Measurements from ENCODE around the gene GNMT.
"Not testable (repeated sequence)": the region's sequence is repeated elsewhere in the genome, so short reads cannot be mapped to it uniquely, and the experiment has no call there.

The GNMT gene

DNA sequence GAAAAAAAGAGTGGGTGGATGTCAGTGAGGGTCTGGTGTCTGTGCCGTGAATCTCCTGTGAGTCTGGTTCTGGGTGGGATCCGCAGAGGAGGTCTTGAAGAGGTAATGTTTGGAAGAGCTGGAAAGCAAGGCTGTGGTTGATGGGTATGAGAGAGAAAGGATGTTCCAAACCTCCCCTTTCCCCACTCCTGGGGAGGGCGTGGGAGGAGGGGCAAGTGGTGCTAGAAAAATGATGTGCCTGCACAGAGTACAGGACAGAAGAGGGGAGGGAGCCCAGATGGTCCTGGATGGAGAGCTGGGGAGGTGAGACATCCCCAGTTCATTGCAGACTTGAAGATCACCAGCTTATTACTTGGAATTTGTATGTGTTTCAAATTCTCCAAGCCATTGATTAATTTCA, 28.1 kb upstream of the GNMT start:
- DNase-seq (ENCODE audit: insufficient read length) (no peak), FAIRE-seq (no peak)
- TF ChIP-seq TAF1 (IDR thresholded peaks at IDR 0.05; ENCODE audit: borderline replicate concordance, low read depth, low read length), result no peak
- no peak for TF ChIP-seq POLR2A (IDR thresholded peaks at IDR 0.05; ENCODE audit: low read depth, low read length)
- no peak for TF ChIP-seq POLR2AphosphoS5 (IDR thresholded peaks at IDR 0.05; ENCODE audit: low read depth, low read length)

DNA sequence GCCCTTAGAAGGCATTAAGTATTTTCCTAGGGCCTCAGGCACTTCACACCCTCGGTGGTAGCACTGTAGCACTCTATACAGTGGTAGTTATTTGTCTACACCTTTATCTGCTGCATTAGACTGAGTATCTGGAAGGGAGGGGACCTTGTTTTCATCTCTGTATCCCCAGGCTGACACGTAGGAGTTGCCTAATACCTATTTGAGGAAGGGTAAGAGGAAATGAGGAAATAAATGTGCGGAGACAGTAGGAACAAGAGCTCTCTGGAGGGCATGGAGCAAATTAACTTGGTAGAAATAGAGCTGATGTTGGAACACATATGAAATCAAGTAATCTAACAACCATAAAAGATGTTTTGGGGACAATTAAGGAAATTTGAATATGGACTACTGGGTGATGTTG, 27.3 kb upstream of the GNMT start:
- TF ChIP-seq POLR2AphosphoS5 (IDR thresholded peaks at IDR 0.05; ENCODE audit: low read depth, low read length) (peak; percentile 4; the same call in 1 of the 2 replicates), TAF1 (IDR thresholded peaks at IDR 0.05; ENCODE audit: borderline replicate concordance, low read depth, low read length) (no peak)
- DNase-seq (ENCODE audit: insufficient read length) (no peak), FAIRE-seq (no peak)

DNA sequence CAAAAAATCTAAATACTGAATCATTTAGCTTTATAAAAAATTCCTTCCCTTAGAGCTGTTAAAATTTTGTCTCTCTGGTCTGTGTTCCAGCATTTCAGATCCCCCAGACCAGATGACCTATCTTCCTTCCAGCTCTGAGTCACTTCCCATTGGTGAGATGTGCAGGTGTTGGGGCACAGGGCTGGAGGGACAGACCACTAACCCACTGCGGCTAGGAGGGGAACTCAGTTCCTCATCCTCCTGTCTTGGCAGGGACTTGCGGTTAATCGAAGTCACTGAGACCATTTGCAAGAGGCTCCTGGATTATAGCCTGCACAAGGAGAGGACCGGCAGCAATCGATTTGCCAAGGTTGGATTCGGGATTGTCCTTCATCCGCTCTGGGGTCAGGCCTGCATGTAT, 25.2 kb upstream of the GNMT start:
- no peak for TF ChIP-seq TAF1 (IDR thresholded peaks at IDR 0.05; ENCODE audit: borderline replicate concordance, low read depth, low read length)
- no peak for TF ChIP-seq POLR2A (IDR thresholded peaks at IDR 0.05; ENCODE audit: low read depth, low read length)
- no peak for TF ChIP-seq POLR2AphosphoS5 (IDR thresholded peaks at IDR 0.05; ENCODE audit: low read depth, low read length)
- no peak for FAIRE-seq

DNA sequence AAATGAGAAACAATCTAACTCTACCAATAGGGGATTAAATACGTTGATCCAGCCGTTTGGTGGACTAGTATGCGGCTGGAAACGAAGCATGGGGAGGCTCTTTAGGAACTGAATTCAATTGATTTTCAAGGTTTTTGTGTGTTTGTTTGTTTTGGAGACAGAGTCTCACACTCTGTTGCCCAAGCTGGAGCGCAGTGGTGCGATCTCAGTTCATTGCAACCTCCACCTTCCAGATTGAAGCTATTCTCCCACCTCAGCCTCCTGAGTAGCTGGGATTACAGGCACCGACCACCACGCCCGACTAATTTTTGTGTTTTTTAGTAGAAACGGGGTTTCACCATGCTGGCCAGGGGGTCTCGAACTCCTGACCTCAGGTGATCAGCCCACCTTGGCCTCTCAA, 24.2 kb upstream of the GNMT start:
- FAIRE-seq, result no peak
- TF ChIP-seq POLR2A (IDR thresholded peaks at IDR 0.05; ENCODE audit: low read depth, low read length), result no peak
- TF ChIP-seq TAF1 (IDR thresholded peaks at IDR 0.05; ENCODE audit: borderline replicate concordance, low read depth, low read length), result no peak
- no peak for TF ChIP-seq POLR2AphosphoS5 (IDR thresholded peaks at IDR 0.05; ENCODE audit: low read depth, low read length)
- DNase-seq (ENCODE audit: insufficient read length), result no peak

More for the DNA sequence above, 25.2 kb upstream of the GNMT start:
- DNase-seq (ENCODE audit: insufficient read length), result no peak

DNA sequence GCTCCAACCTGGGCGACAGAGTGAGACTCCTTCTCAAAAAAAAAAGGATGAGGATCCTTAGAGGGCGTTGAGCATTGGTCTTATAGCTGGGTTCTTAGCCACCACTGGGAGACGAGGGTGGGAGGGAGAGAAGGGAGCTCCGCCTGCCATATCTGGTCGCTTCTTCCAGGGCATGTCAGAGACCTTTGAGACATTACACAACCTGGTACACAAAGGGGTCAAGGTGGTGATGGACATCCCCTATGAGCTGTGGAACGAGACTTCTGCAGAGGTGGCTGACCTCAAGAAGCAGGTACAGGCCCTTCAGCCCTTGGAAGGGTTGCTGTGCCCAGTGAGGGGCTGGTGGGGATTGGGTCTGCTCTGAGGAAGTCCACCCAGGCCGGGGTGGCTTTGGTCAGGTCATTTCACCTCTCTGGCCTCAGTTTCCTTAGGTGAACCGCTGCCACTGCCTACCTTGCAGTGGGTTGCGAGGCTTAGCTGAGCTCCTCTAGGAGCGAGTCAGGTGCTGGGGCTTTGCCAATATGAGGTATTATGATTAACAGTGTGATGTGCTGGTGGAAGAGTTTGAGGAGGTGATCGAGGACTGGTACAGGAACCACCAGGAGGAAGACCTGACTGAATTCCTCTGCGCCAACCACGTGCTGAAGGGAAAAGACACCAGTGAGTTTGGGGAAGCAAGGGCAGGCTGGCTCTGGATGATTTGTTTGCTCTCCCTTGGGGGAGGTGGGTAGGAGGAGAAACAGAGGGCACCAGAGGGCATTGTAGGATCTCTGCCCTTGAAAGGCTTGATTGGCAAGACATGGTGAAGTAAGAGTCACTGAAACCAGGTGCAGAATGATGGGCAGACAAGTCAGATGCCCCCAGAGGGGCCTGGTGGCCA, 22.8 kb upstream of the GNMT start:
- peak; percentile 49 for TF ChIP-seq POLR2A (IDR thresholded peaks at IDR 0.05; ENCODE audit: low read depth, low read length)
- no peak for TF ChIP-seq TAF1 (IDR thresholded peaks at IDR 0.05; ENCODE audit: borderline replicate concordance, low read depth, low read length)
- TF ChIP-seq POLR2AphosphoS5 (IDR thresholded peaks at IDR 0.05; ENCODE audit: low read depth, low read length), result peak; percentile 34; the same call in 1 of the 2 replicates
- FAIRE-seq (no peak), DNase-seq (ENCODE audit: insufficient read length) (no peak)

DNA sequence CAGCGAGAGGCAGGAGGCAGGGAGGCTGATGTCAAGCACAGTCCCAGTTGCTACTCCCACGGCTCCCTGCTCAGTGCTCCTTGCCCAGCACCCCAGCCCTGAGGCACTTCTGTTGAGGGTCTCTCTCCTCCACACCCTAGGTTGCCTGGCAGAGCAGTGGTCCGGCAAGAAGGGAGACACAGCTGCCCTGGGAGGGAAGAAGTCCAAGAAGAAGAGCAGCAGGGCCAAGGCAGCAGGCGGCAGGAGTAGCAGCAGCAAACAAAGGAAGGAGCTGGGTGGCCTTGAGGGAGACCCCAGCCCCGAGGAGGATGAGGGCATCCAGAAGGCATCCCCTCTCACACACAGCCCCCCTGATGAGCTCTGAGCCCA, 22.1 kb upstream of the GNMT start:
- DNase-seq (ENCODE audit: insufficient read length) (no peak), FAIRE-seq (no peak)
- TF ChIP-seq POLR2A (IDR thresholded peaks at IDR 0.05; ENCODE audit: low read depth, low read length), result no peak; the same call in 1 of the 2 replicates
- peak; percentile 16; the same call in 1 of the 2 replicates for TF ChIP-seq POLR2AphosphoS5 (IDR thresholded peaks at IDR 0.05; ENCODE audit: low read depth, low read length)

DNA sequence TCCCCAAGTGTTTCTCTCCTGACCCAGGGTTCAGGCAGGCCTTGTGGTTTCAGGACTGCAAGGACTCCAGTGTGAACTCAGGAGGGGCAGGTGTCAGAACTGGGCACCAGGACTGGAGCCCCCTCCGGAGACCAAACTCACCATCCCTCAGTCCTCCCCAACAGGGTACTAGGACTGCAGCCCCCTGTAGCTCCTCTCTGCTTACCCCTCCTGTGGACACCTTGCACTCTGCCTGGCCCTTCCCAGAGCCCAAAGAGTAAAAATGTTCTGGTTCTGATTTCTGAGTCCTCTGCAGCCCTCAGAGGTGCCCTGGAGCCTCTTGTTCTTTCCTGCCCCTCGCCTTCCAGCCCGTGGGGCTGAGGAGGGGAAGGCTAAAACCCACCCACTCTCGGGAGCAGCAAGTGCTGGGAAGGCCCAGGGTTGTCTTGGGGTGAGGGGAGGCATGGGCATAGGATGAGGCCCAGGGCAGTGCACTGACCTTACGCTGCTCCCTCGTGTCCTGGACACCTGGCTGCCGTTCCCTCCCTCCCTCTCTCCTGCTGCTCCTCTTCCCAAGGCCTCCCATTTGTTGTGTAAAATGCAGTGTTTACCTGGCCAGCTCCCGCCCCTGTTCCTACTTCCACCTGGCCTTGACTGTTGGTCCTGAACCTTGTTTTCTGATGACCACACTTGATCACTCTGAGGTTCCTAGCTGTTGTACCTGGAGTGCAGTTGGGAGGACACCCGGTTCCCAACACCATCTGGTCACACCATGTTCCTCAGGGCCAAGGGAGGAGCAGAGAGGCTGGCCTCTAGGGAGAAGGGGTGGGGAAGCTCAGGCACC, 21.4 kb upstream of the GNMT start:
- TF ChIP-seq POLR2A (IDR thresholded peaks at IDR 0.05; ENCODE audit: low read depth, low read length) (no peak; the same call in none of the 2 replicates), POLR2AphosphoS5 (IDR thresholded peaks at IDR 0.05; ENCODE audit: low read depth, low read length) (peak; percentile 37; the same call in 1 of the 2 replicates)
- no peak for DNase-seq (ENCODE audit: insufficient read length)
- no peak for FAIRE-seq

DNA sequence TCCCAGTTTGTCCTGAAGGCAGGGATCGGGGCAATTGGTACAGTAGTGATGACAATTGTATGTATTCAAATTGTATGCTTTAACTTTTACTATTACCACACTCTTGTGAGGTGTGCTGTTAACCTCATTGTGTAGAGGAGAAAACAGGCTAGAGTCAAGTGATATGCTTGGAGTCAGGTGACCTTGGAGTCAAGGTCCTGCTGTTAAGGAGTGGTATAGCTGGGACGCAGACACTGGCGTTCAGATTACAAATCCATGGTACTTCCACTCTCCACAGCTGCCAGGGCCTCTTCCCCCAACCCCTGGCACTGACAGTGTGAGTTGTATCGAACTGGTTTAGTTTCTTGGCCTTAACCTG, 20.8 kb upstream of the GNMT start:
- TF ChIP-seq TAF1 (IDR thresholded peaks at IDR 0.05; ENCODE audit: borderline replicate concordance, low read depth, low read length), result no peak
- TF ChIP-seq POLR2A (IDR thresholded peaks at IDR 0.05; ENCODE audit: low read depth, low read length), result no peak; the same call in 1 of the 2 replicates
- TF ChIP-seq POLR2AphosphoS5 (IDR thresholded peaks at IDR 0.05; ENCODE audit: low read depth, low read length), result no peak
- DNase-seq (ENCODE audit: insufficient read length) (no peak), FAIRE-seq (no peak)

DNA sequence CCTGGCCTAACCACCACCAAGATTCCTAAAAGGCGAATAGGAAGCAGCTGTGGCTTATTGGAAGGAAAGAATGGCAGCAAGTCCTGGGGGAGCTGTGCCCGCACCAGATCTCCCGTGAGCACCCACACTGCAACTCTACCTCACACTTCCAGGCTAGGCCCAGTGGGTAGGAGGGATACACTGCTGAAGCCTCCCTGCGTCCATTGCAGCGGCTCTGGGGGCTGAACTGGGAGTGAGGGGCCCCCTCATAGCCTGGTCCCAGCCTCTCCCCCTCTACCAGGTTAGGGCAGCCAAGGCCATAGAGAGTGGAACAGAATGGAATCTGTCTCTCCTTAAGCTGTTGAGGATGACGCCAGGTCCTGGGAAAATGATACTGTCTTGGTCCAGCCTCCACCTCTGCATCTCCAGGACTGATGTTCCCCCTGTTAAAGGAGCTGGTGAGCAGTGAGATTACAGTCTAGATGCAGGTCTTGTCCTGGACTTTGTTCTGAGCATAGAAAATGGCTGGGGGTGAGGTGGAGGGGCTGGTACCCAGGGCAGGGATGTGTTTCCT, 20.0 kb upstream of the GNMT start:
- TF ChIP-seq POLR2AphosphoS5 (IDR thresholded peaks at IDR 0.05; ENCODE audit: low read depth, low read length), result peak; percentile 73
- no peak for TF ChIP-seq TAF1 (IDR thresholded peaks at IDR 0.05; ENCODE audit: borderline replicate concordance, low read depth, low read length)
- DNase-seq (ENCODE audit: insufficient read length) (no peak), FAIRE-seq (no peak)

DNA sequence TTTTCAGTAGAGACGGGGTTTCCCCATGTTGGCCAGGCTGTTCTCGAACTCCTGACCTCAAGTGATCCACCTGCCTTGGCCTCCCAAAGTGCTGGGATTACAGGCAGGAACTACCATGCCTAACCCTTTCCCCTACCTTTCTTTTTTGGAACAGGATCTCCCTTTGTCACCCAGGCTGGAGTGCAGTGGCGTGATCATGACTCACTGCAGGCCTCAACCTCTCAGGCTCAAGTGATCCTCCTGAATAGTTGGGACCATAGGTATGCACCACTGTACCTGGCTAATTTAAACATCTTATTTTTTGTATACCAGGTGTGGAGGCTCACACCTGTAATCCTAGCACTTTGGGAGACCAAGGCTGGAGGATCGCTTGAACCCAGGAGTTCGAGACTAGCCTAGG, 19.2 kb upstream of the GNMT start:
- not testable (repeated sequence) for FAIRE-seq; DNase-seq (ENCODE audit: insufficient read length)

DNA sequence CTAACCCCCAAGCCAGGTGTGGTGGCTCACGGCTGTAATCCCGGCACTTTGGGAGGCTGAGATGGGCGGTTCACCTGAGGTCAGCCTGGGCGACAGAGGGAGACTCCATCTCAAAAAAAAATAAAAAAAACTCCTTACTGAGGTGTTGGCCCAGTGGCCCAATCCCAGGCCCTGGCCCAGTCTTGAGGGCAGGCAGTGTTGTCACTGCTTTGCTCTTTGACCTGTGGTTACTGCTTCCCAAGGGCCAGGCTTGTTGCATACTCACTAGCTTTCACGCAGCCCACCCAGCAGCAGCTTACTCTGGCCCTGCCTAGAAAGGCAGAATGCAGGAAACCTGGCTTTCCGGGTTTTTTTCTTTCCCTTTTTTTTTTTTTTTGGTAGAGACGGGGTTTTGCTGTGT, 18.1 kb upstream of the GNMT start:
- DNase-seq (ENCODE audit: insufficient read length) (no peak), FAIRE-seq (no peak)
- TF ChIP-seq TAF1 (IDR thresholded peaks at IDR 0.05; ENCODE audit: borderline replicate concordance, low read depth, low read length) (no peak), POLR2A (IDR thresholded peaks at IDR 0.05; ENCODE audit: low read depth, low read length) (peak; percentile 50; the same call in 1 of the 2 replicates)

DNA sequence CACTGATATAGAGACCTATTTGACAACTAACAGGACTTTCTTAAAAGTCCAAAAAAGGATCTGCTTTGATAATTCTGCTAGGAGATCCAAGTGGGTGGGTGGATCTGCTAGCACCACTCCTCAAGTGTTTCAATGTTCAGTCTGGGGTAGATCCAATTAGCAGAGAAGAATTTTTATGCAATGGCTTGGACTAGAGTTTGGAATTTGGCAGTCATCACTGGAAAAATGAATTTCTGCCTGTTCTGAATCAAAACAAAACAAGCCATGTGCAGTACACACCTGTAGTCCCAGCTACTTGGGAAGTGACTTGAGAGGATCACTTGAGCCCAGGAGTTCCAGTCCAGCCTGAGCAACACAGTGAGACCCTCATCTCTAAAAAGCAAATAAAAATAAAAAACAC, 12.6 kb upstream of the GNMT start:
- FAIRE-seq (peak; percentile 64), DNase-seq (ENCODE audit: insufficient read length) (no peak)
- no peak for TF ChIP-seq POLR2A (IDR thresholded peaks at IDR 0.05; ENCODE audit: low read depth, low read length)
- no peak for TF ChIP-seq POLR2AphosphoS5 (IDR thresholded peaks at IDR 0.05; ENCODE audit: low read depth, low read length)
- no peak for TF ChIP-seq TAF1 (IDR thresholded peaks at IDR 0.05; ENCODE audit: borderline replicate concordance, low read depth, low read length)

Measured in GM12892 (cell line).